ENCODE data around the gene KAT6B.

Gene KAT6B

DNA sequence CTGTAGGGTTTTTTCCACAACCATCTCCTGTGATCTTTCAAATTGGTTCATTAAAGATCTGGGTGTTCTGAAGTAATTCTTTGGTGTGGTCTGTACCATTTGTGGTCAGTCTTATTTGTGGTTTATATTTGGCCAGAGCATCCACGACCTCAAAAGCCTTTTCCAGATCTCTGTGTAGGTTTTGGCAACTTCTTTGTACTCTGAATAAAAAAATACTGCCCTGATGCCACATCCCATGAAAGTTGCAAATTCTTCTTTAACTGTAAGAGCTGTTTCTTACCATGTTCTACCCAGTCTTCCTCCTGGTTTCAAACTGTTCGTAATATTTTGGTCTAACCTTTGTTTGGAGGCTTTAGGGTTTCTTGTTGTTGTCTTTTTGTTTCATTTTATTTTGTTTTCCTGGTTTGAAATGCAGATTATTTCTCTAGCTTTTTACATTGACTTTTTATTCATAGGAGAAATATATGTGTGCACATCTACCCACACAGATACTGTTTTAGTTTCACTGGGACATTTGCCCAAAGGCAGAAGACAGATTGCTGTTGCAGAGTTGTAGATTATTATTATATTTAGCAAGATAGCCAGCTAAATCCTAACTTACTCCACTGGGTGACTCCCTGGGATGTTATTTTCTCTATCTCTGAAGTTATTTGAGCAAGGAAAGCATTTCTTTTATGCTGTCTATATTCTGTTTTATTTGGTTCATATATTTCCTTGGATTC, 161.8 kb downstream of the KAT6B start:
- DNase-seq (ENCODE audit: insufficient read length, low spot score) (no peak), FAIRE-seq (no peak)
- no peak for TF ChIP-seq CTCF (IDR thresholded peaks at IDR 0.05; ENCODE audit: insufficient read depth, missing control alignments)

DNA sequence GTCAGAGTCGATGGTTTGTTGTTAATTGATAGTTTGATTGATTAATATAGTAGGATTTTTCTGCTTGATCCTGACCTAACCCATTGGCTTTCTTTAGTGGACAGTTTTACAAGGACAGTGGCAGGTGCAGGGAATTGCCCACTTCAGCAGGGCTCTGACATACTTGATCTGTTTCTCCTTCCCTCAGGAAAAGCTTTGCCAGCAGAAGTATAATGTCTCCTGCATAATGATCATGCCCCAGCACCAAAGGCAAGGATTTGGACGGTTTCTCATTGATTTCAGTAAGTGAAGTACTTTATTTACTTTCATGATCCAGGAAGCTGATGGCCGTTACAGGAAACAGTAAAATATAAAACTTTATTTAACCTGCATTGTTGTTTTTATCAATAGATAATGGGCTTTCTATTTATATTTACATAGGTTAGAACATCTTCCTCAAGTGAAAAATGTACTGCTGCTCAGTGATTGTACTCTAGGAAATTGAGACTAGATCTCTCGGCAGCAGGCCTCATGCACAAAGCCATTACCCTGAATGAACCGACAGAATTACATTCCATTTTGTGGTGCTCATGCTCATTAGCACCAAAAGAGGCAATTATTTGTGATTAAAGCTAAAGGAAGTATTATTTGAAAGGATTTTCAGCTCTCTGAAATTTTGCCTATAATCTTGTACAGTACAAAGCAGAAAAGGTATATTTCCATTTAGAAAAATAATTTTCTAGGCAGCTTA, 162.6 kb downstream of the KAT6B start:
- FAIRE-seq, result peak; percentile 86
- no peak for TF ChIP-seq CTCF (IDR thresholded peaks at IDR 0.05; ENCODE audit: insufficient read depth, missing control alignments)
- peak; percentile 29 for DNase-seq (ENCODE audit: insufficient read length, low spot score)

DNA sequence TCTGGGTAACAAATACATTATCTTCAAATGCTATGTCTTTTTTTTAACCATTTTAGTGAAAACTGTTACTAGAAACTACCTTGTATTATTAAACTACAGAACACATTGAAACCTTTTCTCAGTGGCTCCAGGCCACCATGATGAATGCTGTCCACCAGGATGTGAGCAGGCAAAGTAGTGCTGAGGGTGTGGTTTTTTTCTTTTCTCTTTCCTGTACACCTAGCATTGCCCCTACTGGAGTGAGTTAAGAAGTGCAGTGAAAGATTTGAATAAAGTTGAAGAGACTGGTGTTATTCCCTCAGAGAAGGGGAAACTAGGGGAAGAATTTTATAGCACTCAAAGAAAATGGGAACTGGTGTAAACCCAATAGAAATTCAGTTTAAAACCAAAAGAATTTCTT, 165.0 kb downstream of the KAT6B start:
- no peak for DNase-seq (ENCODE audit: insufficient read length, low spot score)
- peak; percentile 25 for FAIRE-seq
- TF ChIP-seq CTCF (IDR thresholded peaks at IDR 0.05; ENCODE audit: insufficient read depth, missing control alignments), result no peak

- FAIRE-seq, result no peak
Measured at GRCh38 chr10:74992068-74992467, 165.7 kb downstream of the KAT6B start.

DNA sequence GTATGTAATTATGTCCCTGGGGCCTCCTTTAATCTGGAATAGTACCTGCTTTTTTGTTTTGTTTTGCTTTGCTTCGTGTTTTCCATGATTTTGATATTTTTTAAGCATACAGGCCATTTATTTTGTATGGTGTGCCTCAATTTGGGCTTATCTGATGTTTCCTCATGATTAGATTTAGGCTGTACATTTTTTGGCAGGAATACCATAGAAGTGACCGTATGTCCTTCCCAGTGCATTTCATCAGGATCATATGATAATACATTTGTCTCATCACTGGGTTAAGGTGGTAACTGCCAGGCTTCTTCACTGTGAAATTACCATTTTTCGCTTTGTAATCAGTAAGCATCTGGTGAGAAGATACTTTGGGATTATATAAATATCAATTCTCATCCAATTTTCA, 167.2 kb downstream of the KAT6B start:
- TF ChIP-seq CTCF (IDR thresholded peaks at IDR 0.05; ENCODE audit: insufficient read depth, missing control alignments), result no peak
- DNase-seq (ENCODE audit: insufficient read length, low spot score) (no peak), FAIRE-seq (no peak)

More at GRCh38 chr10:74992068-74992467, 165.7 kb downstream of the KAT6B start:
- no peak for TF ChIP-seq CTCF (IDR thresholded peaks at IDR 0.05; ENCODE audit: insufficient read depth, missing control alignments)
- no peak for DNase-seq (ENCODE audit: insufficient read length, low spot score)

DNA sequence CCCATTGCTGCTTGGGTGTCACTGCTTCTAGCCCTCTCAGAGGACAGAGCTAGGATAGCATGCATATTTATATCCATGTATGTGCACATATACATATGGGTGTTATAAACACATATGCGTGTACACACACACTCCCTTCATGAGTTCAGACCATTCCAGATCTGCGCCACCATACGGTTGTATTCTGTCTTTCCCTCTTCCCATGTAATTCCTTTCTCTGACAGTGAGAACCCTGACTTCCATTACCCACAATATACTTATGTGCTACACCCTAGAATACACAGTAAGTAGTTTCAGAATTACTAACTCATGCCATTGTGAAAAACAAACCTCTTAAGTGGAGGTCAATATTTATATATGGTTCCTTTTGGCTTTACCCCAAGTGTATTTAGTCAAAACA, 168.5 kb downstream of the KAT6B start:
- DNase-seq (ENCODE audit: insufficient read length, low spot score) (no peak), FAIRE-seq (no peak)
- TF ChIP-seq CTCF (IDR thresholded peaks at IDR 0.05; ENCODE audit: insufficient read depth, missing control alignments), result no peak

GRCh38 chr10:74995806-74996205, 169.4 kb downstream of the KAT6B start:
- no peak for FAIRE-seq
- no peak for TF ChIP-seq CTCF (IDR thresholded peaks at IDR 0.05; ENCODE audit: insufficient read depth, missing control alignments)
- no peak for DNase-seq (ENCODE audit: insufficient read length, low spot score)

All from D721Med (cell line).